Measurements from ENCODE around the gene BCAS3. TPM values are rescaled to one million over a fixed set of nuclear protein-coding genes. Genes with fewer than 3 reads are reported as not detected.

The BCAS3 gene
- total RNA-seq, 1 donor from 2014 or later: 14.5 TPM

DNA sequence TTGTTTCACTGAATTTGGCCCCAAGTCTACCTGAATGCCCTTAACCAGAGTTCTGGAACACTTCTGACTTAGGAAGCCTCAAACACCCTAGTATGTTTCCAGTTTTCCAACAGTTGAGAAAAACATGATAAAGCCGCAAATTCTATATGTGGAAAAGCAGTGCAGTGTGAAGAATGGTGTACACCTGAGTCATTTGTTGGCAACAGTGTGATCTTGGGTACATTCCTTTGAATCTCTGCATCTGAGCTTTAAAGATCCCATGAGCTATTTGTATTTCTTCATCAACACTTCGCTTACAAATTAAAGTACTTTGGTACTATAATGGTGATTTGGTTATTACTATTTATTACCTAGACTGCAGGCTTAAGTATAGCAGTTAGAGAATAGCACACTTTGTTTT lies 628.4 kb downstream of the BCAS3 start:
- no peak overlapping the region for H3K27ac Mint-ChIP-seq (ENCODE audit: unreplicated experiment)
- no peak overlapping the region for H3K4me3 Mint-ChIP-seq (ENCODE audit: unreplicated experiment)
- Histone ChIP-seq H3K4me1 (ENCODE audit: insufficient read depth, low read length) (peaks cover 33% of the 10 kb centered on the region), H4K20me1 (ENCODE audit: insufficient read depth, low read length) (no peaks in the 10 kb centered on the region), H3K9ac (ENCODE audit: low read length) (no peak overlapping the region), H3K9me3 (ENCODE audit: insufficient read depth, low read depth, low read length) (no peaks in the 10 kb centered on the region), H3K4me2 (ENCODE audit: low read length) (no peak overlapping the region), H2AFZ (ENCODE audit: low read depth, low read length) (no peak overlapping the region), H3K27ac (ENCODE audit: low read depth, low read length) (no peak overlapping the region), H3K4me3 (ENCODE audit: insufficient read depth, low read depth, low read length) (no peak overlapping the region), H3K79me2 (ENCODE audit: insufficient read depth, low read length) (no peaks in the 10 kb centered on the region), H3K36me3 (ENCODE audit: insufficient read depth, low read length) (no peaks in the 10 kb centered on the region), H3K27me3 (ENCODE audit: insufficient read depth, low read length) (no peaks in the 10 kb centered on the region)
- TF ChIP-seq EZH2 (IDR thresholded peaks at IDR 0.05; ENCODE audit: insufficient read depth, low read length) (no peak), CTCF (IDR thresholded peaks at IDR 0.05; ENCODE audit: insufficient read depth, low read depth, low read length) (no peak)
- H3K4me1 Mint-ChIP-seq (ENCODE audit: low read depth, unreplicated experiment): peaks cover 39% of the 10 kb centered on the region
- H3K27me3 Mint-ChIP-seq (ENCODE audit: low read depth, unreplicated experiment): no peaks in the 10 kb centered on the region
- H3K9me3 Mint-ChIP-seq (ENCODE audit: unreplicated experiment): no peaks in the 10 kb centered on the region
- DNase-seq (ENCODE audit: low read depth) (peak; percentile 32), FAIRE-seq (no peak)
- no peaks in the 10 kb centered on the region for H3K36me3 Mint-ChIP-seq (ENCODE audit: low read depth, unreplicated experiment)

DNA sequence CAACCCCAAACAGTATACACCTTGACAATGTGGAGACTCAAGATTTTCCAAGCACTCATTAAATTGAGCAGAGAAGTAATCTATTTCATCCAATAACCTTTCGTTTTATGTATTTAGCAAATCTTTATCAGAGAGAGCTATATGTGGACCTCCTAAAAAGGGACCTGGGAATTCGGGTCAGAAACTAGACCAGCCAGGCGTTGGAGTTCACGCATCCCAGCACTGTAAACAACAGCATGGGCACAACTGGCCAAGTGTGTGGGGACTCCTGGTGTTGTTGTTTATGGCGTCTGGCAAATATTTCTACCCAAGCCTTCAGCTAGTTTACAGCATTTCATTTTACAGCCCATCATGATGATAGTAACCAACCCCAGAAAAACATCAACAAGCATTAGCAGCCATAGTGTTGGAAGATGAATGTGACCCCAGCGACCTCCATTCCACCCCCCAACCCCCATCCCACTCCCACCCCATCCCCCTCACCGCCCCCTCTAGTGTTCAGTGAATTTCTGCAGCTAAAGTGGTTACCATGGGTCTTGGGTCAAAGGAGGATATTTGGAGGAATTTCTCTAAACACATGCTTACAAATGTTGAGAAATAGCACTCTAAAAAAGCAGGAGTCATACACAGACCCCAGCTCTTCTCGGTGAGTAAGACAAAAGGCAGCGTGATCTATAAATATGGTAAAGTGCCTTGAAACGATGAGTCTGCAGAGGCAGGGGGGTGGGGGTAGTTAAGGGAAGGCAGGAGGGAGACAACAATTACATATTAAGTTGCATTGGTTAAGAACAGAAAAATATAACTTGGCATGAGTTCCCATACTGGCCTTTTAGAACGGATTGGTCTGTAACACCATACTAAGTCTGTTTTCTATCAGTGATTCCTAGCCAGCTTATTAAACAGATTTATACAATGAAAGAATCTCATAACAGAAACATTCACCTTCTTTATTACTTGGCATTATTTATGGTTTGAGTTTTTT lies 630.5 kb downstream of the BCAS3 start:
- Histone ChIP-seq H3K9me3 (ENCODE audit: insufficient read depth, low read depth, low read length) (no peaks in the 10 kb centered on the region), H3K9ac (ENCODE audit: low read length) (peak overlapping the region; percentile 60), H3K27ac (ENCODE audit: low read depth, low read length) (peak overlapping the region; percentile 92), H3K4me2 (ENCODE audit: low read length) (peak overlapping the region; percentile 58), H3K36me3 (ENCODE audit: insufficient read depth, low read length) (no peaks in the 10 kb centered on the region), H3K27me3 (ENCODE audit: insufficient read depth, low read length) (no peaks in the 10 kb centered on the region), H3K4me1 (ENCODE audit: insufficient read depth, low read length) (peaks cover 33% of the 10 kb centered on the region), H4K20me1 (ENCODE audit: insufficient read depth, low read length) (no peaks in the 10 kb centered on the region), H3K79me2 (ENCODE audit: insufficient read depth, low read length) (no peaks in the 10 kb centered on the region), H3K4me3 (ENCODE audit: insufficient read depth, low read depth, low read length) (no peak overlapping the region), H2AFZ (ENCODE audit: low read depth, low read length) (no peak overlapping the region)
- DNase-seq (ENCODE audit: low read depth) (peak; percentile 93), FAIRE-seq (no peak)
- H3K27me3 Mint-ChIP-seq (ENCODE audit: low read depth, unreplicated experiment): no peaks in the 10 kb centered on the region
- H3K27ac Mint-ChIP-seq (ENCODE audit: unreplicated experiment): peak overlapping the region; percentile 80
- peaks cover 34% of the 10 kb centered on the region for H3K4me1 Mint-ChIP-seq (ENCODE audit: low read depth, unreplicated experiment)
- TF ChIP-seq EZH2 (IDR thresholded peaks at IDR 0.05; ENCODE audit: insufficient read depth, low read length) (no peak), CTCF (IDR thresholded peaks at IDR 0.05; ENCODE audit: insufficient read depth, low read depth, low read length) (no peak)
- no peaks in the 10 kb centered on the region for H3K9me3 Mint-ChIP-seq (ENCODE audit: unreplicated experiment)
- peak overlapping the region; percentile 48 for H3K4me3 Mint-ChIP-seq (ENCODE audit: unreplicated experiment)
- peaks cover under 1% of the 10 kb centered on the region for H3K36me3 Mint-ChIP-seq (ENCODE audit: low read depth, unreplicated experiment)
